ENCODE measurements around the gene PLEKHO2. TPM values are rescaled to one million over a fixed set of nuclear protein-coding genes. Genes with fewer than 3 reads are reported as not detected.

Gene PLEKHO2
- total RNA-seq, 1 donor from 2014 or later: 34.7 TPM

DNA sequence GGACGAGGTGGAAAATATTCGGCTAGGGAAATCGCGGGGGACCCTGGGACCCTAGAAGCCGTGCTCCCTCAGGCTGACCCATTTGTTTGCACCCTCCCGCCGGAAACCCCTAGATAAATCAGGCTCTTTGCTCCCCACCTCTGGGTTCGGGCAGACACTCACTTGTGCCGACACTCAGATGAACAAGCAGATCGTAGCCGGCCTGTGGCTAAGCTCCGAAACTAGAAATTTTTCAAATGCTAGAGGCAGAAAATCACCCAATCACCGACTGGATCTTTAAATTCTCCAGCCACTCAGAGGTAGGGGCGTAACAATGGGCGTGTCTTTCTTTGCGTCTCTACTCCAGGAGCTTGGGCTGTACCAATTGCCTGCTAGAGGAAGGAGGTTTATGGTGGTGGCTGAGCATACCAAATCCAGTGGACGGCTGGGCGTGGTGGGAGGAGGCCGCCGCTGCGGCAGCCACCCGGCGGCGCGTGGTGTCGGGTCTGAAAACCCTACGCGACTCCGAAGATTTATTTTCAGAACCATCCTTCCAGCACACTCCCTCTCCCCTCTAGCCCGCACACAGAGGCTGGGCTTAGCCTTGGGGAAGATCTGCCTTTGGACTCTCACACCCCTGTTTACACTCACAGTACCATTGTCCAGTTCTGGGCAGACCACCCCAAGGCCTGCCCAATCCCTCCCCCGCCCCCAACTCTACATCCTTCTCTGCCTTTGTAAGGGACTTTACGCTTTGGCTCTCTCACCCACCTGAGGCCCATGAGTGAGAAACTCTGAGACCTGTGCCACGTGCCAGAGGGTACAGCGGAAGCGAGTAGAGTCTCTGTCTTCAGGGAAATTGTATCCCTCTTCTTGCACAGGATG, 16.1 kb upstream of the PLEKHO2 start, which contains the start of gene PIF1:
Gene PIF1 (minus strand): TSS at position 217 of the 864 bp plus-strand sequence. CDS start 1,312 bp downstream, outside the sequence.
- intact Hi-C loops (cut with micrococcal nuclease): loop anchor here (1.0 to 10.0 kb wide), 12 partner anchors 10 to 730 kb away; partner anchors contain the start of genes ANKDD1A, CLPX, MTFMT and PARP16

DNA sequence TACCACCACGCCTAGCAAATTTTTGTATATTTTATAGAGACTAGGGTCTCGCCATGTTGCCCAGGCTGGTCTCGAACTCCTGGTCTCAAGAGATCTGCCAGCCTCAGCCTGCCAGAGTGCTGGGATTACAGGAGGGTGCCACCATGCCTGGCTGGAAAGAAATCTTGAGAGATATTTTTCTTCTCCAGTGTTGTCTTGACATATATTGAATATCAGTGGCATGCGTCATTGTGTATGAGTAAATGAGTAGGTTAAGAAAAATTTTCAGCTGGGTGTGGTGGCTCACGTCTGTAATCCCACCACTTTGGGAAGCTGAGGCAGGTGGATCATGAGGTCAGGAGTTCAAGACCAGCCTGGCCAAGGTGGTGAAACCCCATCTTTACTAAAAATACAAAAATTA, 12.7 kb upstream of the PLEKHO2 start:
- intact Hi-C loops (cut with micrococcal nuclease): loop anchor here (5.0 to 10.0 kb wide), 2 partner anchors 306 to 447 kb away; partner anchors contain the start of genes PCLAF and PDCD7

DNA sequence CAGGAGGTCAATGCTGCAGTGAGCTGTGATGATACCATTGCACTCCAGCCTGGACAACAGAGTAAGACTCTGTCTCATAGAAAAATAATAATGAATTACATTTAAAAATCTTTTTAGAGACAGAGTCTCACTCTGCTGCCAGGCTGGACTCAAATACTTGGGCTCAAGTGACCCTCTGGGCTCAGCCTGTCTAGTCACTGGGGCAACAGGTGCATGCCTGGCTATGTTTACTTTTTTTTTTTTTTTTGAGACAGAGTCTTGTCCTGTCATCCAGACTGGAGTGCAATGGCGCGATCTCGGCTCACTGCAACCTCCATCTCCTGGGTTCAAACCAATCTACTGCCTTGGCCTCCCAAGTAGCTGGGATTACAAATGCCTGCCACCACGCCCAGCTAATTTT, 8.0 kb upstream of the PLEKHO2 start:
- intact Hi-C loops (cut with micrococcal nuclease): loop anchor here (2.0 kb wide), 3 partner anchors 103 to 195 kb away; partner anchors contain the start of gene MTFMT

DNA sequence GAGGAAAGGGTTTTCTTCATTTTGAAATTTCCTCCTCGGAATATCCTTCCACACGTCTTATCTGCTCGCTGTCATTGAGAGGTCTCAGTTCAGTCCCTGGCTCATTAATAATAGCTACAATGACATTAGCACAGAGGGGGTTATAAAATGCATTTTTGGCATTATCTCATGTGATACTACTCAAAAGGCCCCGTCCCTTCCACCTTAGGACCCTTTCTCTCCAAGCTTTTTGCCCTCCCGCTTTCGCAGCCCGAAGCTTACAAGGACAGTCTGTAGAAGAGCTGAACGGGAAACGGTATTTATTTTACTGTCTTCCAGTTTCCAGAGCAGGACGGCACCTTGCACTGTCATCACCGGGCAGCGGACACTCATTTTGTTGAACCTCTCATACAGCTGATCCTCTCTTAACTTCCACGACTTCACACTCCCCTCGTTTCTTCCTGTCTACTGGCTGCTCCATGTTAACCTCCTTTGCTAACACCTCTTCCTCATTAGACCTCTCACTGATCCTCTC, 5.6 kb upstream of the PLEKHO2 start:
- intact Hi-C loops (cut with micrococcal nuclease): loop anchor here (2.0 to 5.0 kb wide), 2 partner anchors 674 to 741 kb away; partner anchors contain the start of genes PPIB and SNX1

DNA sequence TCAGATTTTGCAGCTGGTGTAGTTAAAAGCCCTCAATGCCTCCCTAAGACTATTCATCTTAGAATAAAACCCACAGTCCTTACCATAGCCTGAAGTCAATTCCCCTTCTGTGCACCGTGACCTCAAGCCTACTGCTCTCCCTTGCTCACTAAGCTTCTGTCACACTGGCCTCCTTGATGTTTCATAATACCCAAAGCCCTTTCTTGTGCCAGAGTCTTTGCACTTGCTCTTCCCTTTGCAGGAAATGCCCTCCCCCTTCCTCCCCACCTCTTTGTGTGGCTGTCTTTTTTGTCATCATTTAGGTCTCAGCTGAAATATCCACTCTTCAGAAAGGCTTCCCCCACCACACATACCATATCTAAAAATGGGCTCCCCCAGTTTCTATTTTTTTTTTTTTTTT, 4.2 kb upstream of the PLEKHO2 start:
- intact Hi-C loops (cut with micrococcal nuclease): loop anchor here (2.0 to 5.0 kb wide), 2 partner anchors 675 to 743 kb away; partner anchors contain the start of genes PPIB and SNX1

DNA sequence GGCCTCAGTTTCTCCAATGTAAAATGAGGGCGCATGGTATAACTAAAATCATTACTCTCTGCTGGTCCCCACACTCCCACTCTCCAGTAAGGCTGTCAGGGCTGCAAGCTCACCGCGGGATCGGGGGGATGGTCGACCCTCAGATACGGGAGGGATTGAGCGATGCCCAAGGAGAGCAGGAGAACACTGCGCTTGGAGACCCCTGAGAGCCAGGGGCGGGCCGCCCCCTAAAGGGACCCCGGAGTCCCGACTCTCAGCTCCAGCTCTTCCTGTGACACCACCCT, 713 bp upstream of the PLEKHO2 start:
- intact Hi-C loops (cut with micrococcal nuclease): loop anchor here (1.0 to 5.0 kb wide), 6 partner anchors 16 to 689 kb away; partner anchors contain the start of genes PARP16, PIF1, SNX22 and SPG21

DNA sequence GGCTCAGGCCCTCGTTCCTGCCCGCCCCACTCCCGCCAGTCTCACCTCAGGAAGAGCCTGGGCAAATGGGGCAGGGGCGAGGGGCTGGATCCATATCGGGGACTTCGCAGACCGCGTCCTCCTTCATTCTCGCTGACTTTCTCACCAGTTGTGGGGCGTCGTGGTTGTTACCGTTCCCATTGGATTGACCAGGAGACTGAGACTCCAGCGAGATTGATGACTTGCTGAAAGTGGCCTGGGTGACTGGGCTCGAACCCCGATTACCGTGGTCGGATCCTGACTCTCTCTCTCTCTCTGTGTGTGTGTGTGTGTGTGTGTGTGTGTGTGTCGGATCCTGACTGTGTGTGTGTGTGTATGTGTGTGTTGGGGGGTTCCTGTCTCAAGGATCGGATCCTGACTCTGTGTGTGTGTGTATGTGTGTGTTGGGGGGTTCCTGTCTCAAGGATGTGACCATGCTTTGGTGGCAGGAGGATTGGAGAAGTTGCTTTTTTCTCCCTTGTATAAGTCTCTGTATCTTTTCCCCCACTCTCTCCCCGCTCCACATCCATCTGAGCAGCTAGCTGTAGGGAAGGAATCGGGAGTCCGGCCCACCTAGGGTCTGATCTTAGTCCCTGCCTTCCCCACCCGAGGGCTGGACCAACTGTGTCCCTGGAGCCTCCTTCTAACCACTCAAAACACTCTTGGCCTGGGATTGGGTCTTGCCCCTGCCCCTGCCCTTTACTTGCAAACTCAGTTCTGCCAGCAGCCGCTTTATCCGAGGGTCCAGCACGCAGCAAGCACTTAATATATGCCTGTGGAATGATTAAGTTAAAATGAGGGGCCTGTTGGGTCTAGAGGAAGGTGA, 603 bp downstream of the PLEKHO2 start:
- intact Hi-C loops (cut with micrococcal nuclease): loop anchor here (1.0 to 5.0 kb wide), 2 partner anchors 63 to 690 kb away; partner anchors contain the start of gene SNX22

DNA sequence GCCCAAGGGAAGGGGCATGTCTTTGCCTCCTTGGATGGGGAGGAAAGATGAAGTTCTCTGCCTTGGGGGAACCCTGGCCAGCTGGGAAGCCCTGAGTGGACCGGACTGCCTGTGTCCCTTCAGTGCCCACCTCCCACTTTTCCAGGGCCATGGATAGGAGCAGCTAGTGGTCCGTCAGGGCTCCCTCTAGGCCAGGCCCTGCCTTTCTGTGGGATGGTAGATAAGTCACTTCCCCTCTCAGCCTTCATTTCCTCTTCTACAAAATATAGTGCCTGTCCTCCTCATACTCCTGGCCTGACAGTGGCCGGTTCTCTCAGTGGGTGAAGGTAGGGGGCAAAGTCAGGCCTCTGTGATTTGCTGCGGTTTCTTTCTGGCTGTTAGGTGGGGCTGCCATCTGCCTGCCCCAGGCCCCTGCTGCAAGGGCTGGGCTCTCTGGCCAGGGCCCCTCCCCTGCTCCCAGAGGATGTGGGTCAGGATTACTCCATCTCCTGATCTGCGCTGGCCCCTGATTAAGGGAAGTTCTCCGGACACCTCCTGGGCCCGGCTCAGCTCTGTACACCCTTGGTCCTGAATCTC, 1.4 kb downstream of the PLEKHO2 start:
- intact Hi-C loops (cut with micrococcal nuclease): loop anchor here (1.0 to 5.0 kb wide), 2 partner anchors 62 to 691 kb away; partner anchors contain the start of gene SNX22

DNA sequence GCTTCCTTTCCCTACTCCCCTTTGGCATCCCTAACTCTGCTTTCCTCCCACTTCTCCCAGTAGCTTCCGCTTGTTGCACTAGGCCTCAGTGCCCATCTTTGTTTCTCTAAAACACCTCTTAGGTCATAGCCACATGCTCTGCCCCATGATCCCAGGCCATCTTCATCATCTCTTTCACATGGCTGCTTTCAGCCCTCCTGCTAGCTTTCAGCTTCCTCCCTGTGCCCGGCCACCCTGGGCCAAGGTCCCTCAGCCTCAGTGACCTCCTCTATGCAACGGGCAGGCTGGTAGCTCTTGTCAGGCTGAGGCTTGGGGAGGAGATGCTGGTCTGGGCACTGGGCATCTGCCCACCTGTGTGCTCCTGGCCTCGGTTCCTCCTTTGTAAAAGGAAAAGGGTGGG, 2.3 kb downstream of the PLEKHO2 start:
- intact Hi-C loops (cut with micrococcal nuclease): loop anchor here (1.0 to 5.0 kb wide), 2 partner anchors 9 to 692 kb away; partner anchors contain the start of gene SNX22

DNA sequence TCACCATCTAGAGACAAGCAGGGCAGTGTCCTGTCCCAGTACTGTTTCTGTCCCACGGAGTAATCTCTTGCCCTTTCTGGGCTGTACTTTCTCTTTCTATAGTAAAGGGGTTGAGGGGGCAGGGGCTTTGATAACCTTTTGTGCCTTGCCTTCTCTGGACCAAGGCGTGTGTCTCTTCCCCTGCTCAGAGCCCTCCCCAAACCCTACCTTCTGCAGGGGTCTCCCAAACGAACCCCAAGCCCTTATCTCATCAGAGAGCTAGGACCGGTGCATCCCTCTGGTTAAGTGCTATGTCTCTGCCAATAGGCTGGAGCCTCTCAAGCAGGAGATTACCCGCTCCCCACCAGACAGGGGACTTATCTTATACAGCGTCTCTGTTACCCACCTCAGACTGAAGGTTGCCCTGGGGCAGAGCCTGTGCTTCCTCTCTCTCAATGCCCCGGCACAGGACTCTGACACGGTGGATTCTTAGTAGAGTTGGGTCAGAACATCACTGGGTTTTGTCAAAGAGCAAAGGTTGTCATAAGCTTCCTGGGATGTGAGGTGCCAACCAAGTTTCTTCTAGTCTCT, 2.9 kb downstream of the PLEKHO2 start:
- intact Hi-C loops (cut with micrococcal nuclease): loop anchor here (1.0 to 5.0 kb wide), 2 partner anchors 9 to 692 kb away; partner anchors contain the start of gene SNX22

DNA sequence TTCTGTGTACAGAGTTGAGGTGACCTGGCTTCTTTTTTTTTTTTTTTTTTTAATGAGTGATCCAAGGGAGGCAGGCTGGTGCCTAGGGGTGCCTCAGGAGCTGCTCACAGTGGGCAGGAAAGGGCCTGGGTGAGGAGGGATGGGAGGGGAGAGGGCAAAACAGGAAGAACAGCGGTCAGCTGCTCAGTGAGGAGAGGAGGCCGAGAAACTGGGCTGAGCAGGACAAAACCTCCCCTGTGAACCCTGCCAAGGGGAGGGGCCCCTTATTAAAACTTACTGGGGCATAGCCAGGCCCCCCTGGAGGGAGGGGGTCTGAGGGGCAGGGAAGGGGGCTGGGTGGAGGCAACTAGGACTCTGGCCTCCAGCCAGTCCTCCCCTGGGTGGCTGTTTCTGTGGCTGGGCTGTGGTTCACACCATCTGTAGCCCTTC, 3.5 kb downstream of the PLEKHO2 start:
- intact Hi-C loops (cut with micrococcal nuclease): no loop called here

DNA sequence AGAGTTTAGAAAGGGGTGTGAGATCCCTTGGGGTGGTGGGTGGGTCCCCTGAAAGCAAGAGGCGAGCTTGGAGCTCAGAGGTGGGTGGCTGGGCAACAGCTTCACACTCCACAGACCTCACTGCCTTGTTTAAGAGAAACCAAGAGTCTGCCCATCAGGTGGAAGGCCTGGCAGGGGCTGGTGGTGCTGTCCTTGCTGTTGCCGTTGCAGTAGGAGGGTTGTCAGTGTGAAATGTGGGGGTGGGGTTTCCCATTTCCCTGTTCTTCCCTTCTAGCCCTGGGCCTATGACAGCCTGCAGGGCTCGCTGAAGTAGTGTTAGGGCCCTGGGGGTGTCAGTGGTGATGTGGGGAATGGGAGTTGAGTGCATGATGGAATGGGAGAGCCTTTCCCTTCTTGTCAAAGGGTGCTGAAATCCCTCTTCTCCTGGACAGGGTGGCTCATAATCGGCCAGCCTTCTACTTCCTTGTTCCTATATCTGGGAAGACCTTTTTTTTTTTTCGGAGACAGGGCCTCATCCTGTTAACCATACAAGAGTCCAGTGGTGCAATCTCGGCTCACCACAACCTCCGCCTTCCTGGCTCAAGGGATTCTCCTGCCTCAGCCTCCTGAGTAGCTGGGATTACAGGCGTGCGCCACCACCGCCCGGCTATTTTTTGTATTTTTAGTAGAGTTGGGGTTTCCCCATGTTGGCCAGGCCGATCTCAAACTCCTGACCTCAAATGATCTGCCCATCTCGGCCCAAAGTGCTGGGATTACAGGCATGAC, 4.3 kb downstream of the PLEKHO2 start:
- intact Hi-C loops (cut with micrococcal nuclease): no loop called here

DNA sequence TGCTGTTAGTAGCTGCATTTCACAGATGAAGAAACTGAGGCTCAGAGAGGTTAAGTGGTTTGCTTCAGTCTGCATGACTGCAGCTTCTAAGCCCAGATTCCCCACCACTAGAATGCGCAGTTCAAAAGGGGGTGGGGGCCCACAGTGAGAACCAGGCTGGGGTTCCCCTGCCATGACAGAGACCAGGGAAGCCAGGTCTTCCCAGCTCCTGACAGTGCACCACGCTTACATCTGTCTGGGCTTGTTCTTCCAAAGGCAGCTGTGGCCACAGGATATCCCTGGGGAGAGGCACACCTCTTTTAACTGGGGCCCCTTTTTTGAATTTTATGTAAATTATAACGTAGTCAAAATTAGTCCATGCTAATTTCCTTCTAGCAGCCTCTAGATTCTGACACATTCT, 5.3 kb downstream of the PLEKHO2 start:
- intact Hi-C loops (cut with micrococcal nuclease): no loop called here

DNA sequence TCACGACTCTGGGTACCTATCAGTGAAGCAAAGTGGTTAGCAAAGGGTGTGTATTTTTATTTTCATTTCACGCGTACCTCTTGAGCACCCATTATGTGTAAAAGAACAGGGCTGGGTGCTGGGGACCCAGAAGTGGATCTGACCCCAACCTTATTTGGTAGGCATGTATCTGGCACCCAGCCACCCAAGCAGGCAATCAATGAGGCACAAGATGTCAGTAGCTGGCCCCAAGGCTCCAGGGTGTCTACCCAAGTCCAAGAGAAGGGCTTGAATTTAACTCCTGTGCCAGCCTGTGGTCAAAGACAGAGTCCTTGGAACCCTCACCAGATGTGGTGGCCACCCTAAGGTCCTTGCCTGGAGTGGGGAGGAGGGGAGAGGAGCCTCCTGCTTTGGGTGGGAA, 5.7 kb downstream of the PLEKHO2 start:
- intact Hi-C loops (cut with micrococcal nuclease): no loop called here

DNA sequence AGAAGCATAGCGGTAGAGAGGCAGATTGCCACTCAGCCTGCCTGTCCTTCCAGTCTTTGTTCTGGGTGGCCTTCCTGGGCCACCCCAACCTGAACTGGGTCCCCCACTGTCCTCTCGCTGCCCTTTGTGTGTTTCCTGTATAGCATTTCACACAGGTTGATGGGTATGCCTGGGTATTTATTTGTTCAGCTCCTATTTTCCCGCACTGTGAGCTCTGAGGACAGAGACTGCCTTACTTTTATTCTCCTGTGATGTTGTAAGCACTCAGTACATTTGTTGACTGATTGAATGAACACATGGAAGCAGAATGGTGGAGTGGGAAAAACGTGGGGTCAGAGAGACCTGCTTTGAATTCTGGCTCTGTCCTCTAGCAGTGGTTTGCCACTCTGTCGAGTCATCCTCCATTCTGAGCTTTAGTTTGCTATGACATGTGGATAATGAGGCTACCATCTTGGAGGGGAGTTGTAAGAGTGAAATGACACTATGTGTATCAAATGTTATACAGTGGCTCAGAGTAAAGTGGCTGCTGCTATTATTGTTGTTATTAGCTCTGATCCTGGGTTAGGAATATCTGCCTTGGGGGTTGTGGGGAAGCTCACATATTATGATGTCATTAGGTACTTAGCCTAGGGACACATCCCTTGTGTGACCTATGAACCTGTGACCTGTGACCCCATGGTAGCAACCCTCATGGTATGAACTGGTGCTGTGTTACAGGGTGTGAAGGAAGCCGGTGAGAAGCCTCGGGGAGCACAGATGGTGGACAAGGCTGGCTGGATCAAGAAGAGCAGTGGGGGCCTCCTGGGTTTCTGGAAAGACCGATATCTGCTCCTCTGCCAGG, 6.4 kb downstream of the PLEKHO2 start:
- intact Hi-C loops (cut with micrococcal nuclease): no loop called here

DNA sequence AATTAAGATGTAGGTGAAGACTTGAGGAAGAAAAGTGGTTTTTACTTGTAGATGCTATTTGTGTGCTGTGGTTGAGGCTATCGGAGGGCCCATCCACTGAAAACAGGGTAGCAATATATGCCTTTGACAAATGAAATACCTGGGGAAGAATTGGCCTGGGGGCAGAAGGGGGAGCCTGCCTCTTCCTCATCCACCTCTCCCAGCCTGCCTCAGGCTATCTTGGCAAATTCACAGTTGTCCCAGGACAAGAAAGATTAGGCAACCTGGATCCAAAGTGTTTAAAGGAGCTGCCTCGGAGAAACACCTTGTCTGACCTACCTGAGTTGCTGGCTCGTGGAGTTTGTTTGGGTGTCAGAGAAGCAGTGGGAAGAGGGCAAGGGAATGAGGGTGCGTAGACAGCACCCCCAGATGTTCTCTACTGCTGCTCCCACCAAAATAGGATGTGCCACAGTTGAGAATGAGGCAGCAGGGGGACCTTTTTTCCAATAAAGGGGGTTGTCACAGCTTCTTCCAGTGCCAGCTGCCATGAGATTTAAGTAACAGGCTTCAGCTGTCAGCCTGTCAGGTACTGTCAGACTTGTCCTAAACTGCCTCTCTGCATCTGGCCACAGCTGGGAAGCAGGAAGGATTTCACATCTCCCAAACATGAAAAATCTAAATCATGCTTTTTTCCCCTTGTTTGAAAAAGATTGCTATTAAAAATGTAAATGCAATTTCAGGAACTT, 9.2 kb downstream of the PLEKHO2 start:
- intact Hi-C loops (cut with micrococcal nuclease): no loop called here

DNA sequence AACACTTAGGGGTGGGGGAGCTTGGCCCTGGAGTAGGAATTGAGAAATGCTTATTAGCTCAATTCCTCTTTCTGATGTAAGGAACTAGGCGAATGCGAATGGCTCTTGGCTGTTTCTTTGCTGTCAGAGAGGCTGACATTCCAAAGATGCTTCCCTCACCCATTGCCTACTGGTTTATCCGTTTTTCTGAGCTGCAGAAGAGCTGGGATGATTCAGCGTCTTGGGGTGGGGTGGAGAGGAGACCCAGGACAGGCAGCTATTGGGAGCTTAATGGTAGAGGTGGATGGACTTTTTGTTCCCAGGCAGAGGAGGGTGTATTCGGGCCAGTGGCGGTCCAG, 9.8 kb downstream of the PLEKHO2 start:
- intact Hi-C loops (cut with micrococcal nuclease): no loop called here

DNA sequence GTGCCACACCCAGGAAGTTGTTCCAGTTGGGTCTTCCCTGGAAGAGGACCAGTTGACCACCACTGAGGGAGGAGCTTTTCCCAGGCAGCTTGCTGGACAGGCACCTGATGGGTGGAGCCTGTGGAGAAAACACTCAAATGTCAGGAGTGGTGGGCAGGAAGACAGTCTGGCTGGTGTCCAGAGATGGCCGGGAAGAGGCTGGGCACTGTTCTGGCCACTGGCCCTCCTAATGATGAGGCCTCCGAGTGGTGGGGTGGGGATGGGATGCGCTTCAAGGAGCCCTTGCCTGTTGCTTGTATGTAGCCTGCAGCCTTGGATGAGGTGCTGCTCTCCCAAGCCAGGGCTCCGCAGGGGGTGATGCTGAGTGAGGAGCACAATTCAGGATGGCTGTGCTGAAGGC, 12.3 kb downstream of the PLEKHO2 start:
- intact Hi-C loops (cut with micrococcal nuclease): no loop called here
